Colonic mucosa (tissue), 4 donors: ENCODE results near the gene MZT2B. TPM values are rescaled to one million over a fixed set of nuclear protein-coding genes. Genes with fewer than 3 reads are reported as not detected.
"Not testable (repeated sequence)": the region's sequence is repeated elsewhere in the genome, so short reads cannot be mapped to it uniquely, and the experiment has no call there.

Experiments used
- DNase-seq: peaks from one replicate; pipeline ENCODE4 v3.0.0-alpha.2; 2020
- H3K27ac ChIP-seq: fragments of 200-600 bp; one replicate; pipeline ENCODE4 v1.8.0; 2021
- H3K27me3 ChIP-seq: fragments of 200-600 bp; one replicate; pipeline ENCODE4 v1.8.0; 2021
- H3K36me3 ChIP-seq: fragments of 200-600 bp; one replicate; pipeline ENCODE4 v1.8.0; 2021
- H3K4me1 ChIP-seq: fragments of 200-600 bp; one replicate; pipeline ENCODE4 v1.8.0; 2021; ENCODE audit warnings: mild to moderate bottlenecking
- H3K4me3 ChIP-seq: fragments of 200-600 bp; one replicate; pipeline ENCODE4 v1.8.0; 2021
- H3K9ac ChIP-seq, 2 donors: one replicate each; pipeline ENCODE4 v1.7.0; 2013; ENCODE audit warnings: control low read depth in 2 of 2, low read depth in 2 of 2, low read length in 2 of 2
- H3K9me3 ChIP-seq: fragments of 200-600 bp; one replicate; pipeline ENCODE4 v1.8.0; 2021
- CTCF ChIP-seq: fragments of 200-600 bp; IDR thresholded peaks from one replicate; pipeline ENCODE4 v1.8.0; 2022; ENCODE audit warnings: antibody characterized with exemption, mild to moderate bottlenecking
- intact Hi-C: fragments of 100-400 bp; cut with DNase I; formaldehyde crosslinking; loops from one replicate; pipeline ENCODE4 v1.14.1; 2022
- total RNA-seq, 2 donors: library from RNA; stranded (reverse); fragmentation: NEBNext Ultra II Directional in 1 of 2; extraction: Animal tissue kit (Norgen Biotek cat#: 25700) in 1 of 2; gene quantifications; one replicate each; pipeline ENCODE4 v1.2.1, GENCODE V29; 2021
- donor health status: healthy.
- donor health status: DM: no; HTN: no; CAD: no.
- donor health status: DM: no; HTN: no; CAD: no.

Gene MZT2B
- total RNA-seq, 2 donors from 2014 or later = 240 to 318 TPM

GRCh38 chr2:130158631-130159030 lies 23.4 kb upstream of the MZT2B start:
- Histone ChIP-seq H3K27me3 (no peaks in the 10 kb centered on the region), H3K36me3 (no peaks in the 10 kb centered on the region), H3K27ac (no peak overlapping the region), H3K4me1 (no peaks in the 10 kb centered on the region), H3K9ac (no peak overlapping the region), H3K4me3 (no peak overlapping the region), H3K9me3 (no peaks in the 10 kb centered on the region)
- TF ChIP-seq CTCF = no peak
- intact Hi-C loops = loop anchor here (5.0 kb wide), 1 partner anchor 174 kb away; no protein-coding TSS in a partner anchor
- no peak for DNase-seq

GRCh38 chr2:130159376-130159775 lies 22.7 kb upstream of the MZT2B start:
- H3K36me3 ChIP-seq = not testable (repeated sequence)
- intact Hi-C loops = loop anchor here (5.0 kb wide), 1 partner anchor 173 kb away; no protein-coding TSS in a partner anchor

GRCh38 chr2:130160131-130160530 lies 21.9 kb upstream of the MZT2B start:
- TF ChIP-seq CTCF = no peak
- no peaks in the 10 kb centered on the region for H3K27me3 ChIP-seq
- no peaks in the 10 kb centered on the region for H3K9me3 ChIP-seq
- H3K4me1 ChIP-seq = no peaks in the 10 kb centered on the region
- no peak for DNase-seq
- no peak overlapping the region for H3K9ac ChIP-seq
- no peak overlapping the region for H3K4me3 ChIP-seq
- intact Hi-C loops = loop anchor here (10.0 kb wide), 1 partner anchor 1345 kb away; no protein-coding TSS in a partner anchor
- no peak overlapping the region for H3K27ac ChIP-seq
- H3K36me3 ChIP-seq = no peaks in the 10 kb centered on the region

More at GRCh38 chr2:130159376-130159775, 22.7 kb upstream of the MZT2B start:
- H3K4me3 ChIP-seq, H3K27ac ChIP-seq, H3K4me1 ChIP-seq, H3K9me3 ChIP-seq, H3K27me3 ChIP-seq, DNase-seq, H3K9ac ChIP-seq: not testable (repeated sequence)

DNA sequence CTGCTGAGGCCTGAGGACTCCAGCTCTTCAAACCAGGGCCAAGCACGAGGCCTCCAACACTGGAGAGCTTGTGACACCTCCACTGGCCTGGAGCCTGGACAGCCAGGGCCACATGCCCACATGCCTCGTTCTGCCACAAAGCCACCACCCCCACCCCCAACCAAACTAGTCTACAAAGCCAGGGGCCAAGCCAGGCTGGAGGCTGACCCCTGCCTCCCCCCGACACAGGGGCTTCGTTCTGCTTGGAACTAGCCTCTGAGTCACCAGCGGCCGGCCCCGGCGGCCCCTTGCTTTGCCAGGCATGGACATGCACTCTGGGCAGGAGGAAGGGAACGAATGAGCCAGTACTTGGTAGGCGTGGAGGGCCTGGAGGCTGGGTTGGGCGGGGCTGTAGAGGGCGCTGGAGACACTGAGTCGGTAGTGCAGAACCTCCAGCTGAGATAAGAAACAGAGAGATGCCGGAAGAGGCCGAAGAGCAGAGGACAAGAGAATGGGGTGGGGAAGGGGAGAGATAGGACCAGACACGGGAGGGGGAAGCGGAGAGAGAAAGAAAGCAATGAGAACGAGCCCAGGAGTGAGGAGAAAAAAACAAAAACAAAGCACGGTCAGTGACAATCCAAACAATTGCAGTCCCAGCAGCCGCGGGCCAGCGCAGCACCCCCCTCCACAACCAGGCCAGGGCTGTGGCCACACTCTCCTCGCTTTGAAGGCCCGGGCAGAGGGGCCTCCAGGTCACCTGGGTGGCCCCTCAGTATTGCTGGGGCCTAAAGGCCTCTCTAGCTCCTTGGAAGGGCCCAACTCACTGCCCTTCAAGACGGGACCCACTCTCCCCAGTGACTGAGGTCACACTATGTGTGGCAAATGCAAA lies 21.0 kb upstream of the MZT2B start:
- DNase-seq, H3K9me3 ChIP-seq, H3K4me1 ChIP-seq, H3K27ac ChIP-seq, H3K27me3 ChIP-seq, H3K36me3 ChIP-seq, H3K9ac ChIP-seq, H3K4me3 ChIP-seq: not testable (repeated sequence)
- intact Hi-C loops = loop anchor here (10.0 kb wide), 1 partner anchor 1344 kb away; no protein-coding TSS in a partner anchor

DNA sequence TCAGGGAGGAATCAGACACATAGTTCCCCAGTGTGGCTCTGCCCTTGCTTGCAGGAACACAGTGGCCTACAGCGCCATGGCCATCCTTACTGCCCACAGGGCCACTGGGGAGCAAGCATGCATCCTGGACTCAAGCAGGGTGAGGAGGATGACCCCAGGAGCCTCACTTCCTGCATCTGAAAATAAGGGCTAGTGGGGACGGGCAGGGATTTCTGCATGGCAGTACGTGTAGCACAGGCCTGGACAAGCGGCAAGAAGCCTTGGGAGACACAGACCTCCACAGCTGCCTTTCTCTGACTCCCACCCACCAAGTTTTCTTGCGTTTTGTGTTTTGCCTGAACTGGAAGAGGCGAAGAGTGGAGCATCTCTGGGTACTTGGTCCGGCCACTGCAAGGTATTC lies 19.6 kb upstream of the MZT2B start:
- not testable (repeated sequence) for H3K36me3 ChIP-seq, H3K4me1 ChIP-seq, H3K9ac ChIP-seq, H3K4me3 ChIP-seq, DNase-seq, H3K27ac ChIP-seq, H3K27me3 ChIP-seq, H3K9me3 ChIP-seq
- intact Hi-C loops = loop anchor here (10.0 kb wide), 1 partner anchor 1342 kb away; no protein-coding TSS in a partner anchor

- H3K27me3 ChIP-seq = no peaks in the 10 kb centered on the region
- H3K9me3 ChIP-seq = no peaks in the 10 kb centered on the region
- no peaks in the 10 kb centered on the region for H3K4me1 ChIP-seq
- no peak for TF ChIP-seq CTCF
- no peak overlapping the region for H3K27ac ChIP-seq
- H3K4me3 ChIP-seq = no peak overlapping the region
- intact Hi-C loops = loop anchor here (10.0 kb wide), 1 partner anchor 1342 kb away; no protein-coding TSS in a partner anchor
- no peak overlapping the region for H3K9ac ChIP-seq
- no peak for DNase-seq
- no peaks in the 10 kb centered on the region for H3K36me3 ChIP-seq
Observed at GRCh38 chr2:130162968-130163367, 19.1 kb upstream of the MZT2B start.
